SK-N-SH treated with all-trans-retinoic acid at 6 μM for 48 hours (cell line): ENCODE results near the gene JKAMP.
"Not testable (repeated sequence)": the region's sequence is repeated elsewhere in the genome, so short reads cannot be mapped to it uniquely, and the experiment has no call there.

Experiments used
- ATAC-seq: fragments of 200-7000 bp; cut with Tn5 transposase; 3 replicates; pipeline ENCODE4 v1.9.1; 2020; ENCODE audit warnings: mild to moderate bottlenecking, moderate library complexity
- ARNTL ChIP-seq: fragments of 450-650 bp; formaldehyde crosslinking; IDR thresholded peaks from 2 replicates; pipeline ENCODE4 v1.5.0; 2020; ENCODE audit warnings: low read depth, mild to moderate bottlenecking, moderate library complexity, borderline replicate concordance
- BACH2 ChIP-seq: fragments of 250-450 bp; sonication (Bioruptor Pico); IDR thresholded peaks from 2 replicates; pipeline ENCODE4 v1.9.0; 2021; ENCODE audit warnings: mild to moderate bottlenecking, borderline replicate concordance
- CSDC2 ChIP-seq: fragments of 250-450 bp; sonication (Bioruptor Pico); IDR thresholded peaks from 2 replicates; pipeline ENCODE4 v1.5.0; 2020; ENCODE audit warnings: mild to moderate bottlenecking, moderate library complexity
- ESRRG ChIP-seq: fragments of 250-450 bp; sonication (Bioruptor Pico); IDR thresholded peaks from 2 replicates; pipeline ENCODE4 v1.6.1; 2021; ENCODE audit warnings: mild to moderate bottlenecking
- GLIS3 ChIP-seq: fragments of 250-450 bp; sonication (Bioruptor Pico); IDR thresholded peaks from 2 replicates; pipeline ENCODE4 v1.5.0; 2020; ENCODE audit warnings: mild to moderate bottlenecking, moderate library complexity
- ISL1 ChIP-seq: fragments of 250-450 bp; sonication (Bioruptor Pico); IDR thresholded peaks from 2 replicates; pipeline ENCODE4 v2.1.2; 2022; ENCODE audit warnings: mild to moderate bottlenecking, moderate library complexity
- OSR1 ChIP-seq: fragments of 250-450 bp; sonication (Bioruptor Pico); IDR thresholded peaks from 2 replicates; pipeline ENCODE4 v1.8.0; 2022; ENCODE audit warnings: moderate library complexity, mild to moderate bottlenecking, inconsistent platforms
- PPARA ChIP-seq: fragments of 250-450 bp; sonication (Bioruptor Pico); IDR thresholded peaks from 2 replicates; pipeline ENCODE4 v1.5.0; 2020; ENCODE audit warnings: mild to moderate bottlenecking, borderline replicate concordance
- RARB ChIP-seq: fragments of 250-450 bp; sonication (Bioruptor Pico); IDR thresholded peaks from 2 replicates; pipeline ENCODE4 v1.8.0; 2021; ENCODE audit warnings: mild to moderate bottlenecking, moderate library complexity
- SNAI2 ChIP-seq: fragments of 250-450 bp; sonication (Bioruptor Pico); IDR thresholded peaks from 2 replicates; pipeline ENCODE4 v1.5.0; 2020; ENCODE audit warnings: mild to moderate bottlenecking, moderate library complexity
- TCF4 ChIP-seq: fragments of 250-450 bp; sonication (Bioruptor Pico); IDR thresholded peaks from 2 replicates; pipeline ENCODE4 v1.8.0; 2021; ENCODE audit warnings: mild to moderate bottlenecking, moderate library complexity, borderline replicate concordance
- ZC3H10 ChIP-seq: fragments of 250-450 bp; sonication (Bioruptor Pico); IDR thresholded peaks from 2 replicates; pipeline ENCODE4 v1.5.1; 2021; ENCODE audit warnings: mild to moderate bottlenecking, moderate library complexity
- ZFP3 ChIP-seq: fragments of 250-450 bp; sonication (Bioruptor Pico); IDR thresholded peaks from 2 replicates; pipeline ENCODE4 v1.5.0; 2020; ENCODE audit warnings: mild to moderate bottlenecking, moderate library complexity
- ZFP30 ChIP-seq: fragments of 450-650 bp; formaldehyde crosslinking; IDR thresholded peaks from 2 replicates; pipeline ENCODE4 v1.5.0; 2022; ENCODE audit warnings: mild to moderate bottlenecking, moderate library complexity
- ZNF565 ChIP-seq: fragments of 450-650 bp; formaldehyde crosslinking; conservative IDR thresholded peaks from 2 replicates; pipeline ENCODE4 v1.5.0; 2020; ENCODE audit warnings: low read depth, mild to moderate bottlenecking, moderate library complexity
- ZNF70 ChIP-seq: fragments of 450-650 bp; formaldehyde crosslinking; IDR thresholded peaks from 2 replicates; pipeline ENCODE4 v1.5.0; 2020; ENCODE audit warnings: mild to moderate bottlenecking, moderate library complexity
- TF ChIP-seq, protein P1 (sequence below): fragments of 250-450 bp; sonication (Bioruptor Pico); IDR thresholded peaks from 2 replicates; pipeline ENCODE4 v1.5.1; 2020; ENCODE audit warnings: low read depth, mild to moderate bottlenecking, moderate library complexity
- TF ChIP-seq, protein P2 (sequence below): fragments of 250-450 bp; sonication (Bioruptor Pico); IDR thresholded peaks from 2 replicates; pipeline ENCODE4 v1.8.0; 2021; ENCODE audit warnings: low read depth, mild to moderate bottlenecking, moderate library complexity, borderline replicate concordance
- TF ChIP-seq, protein P3 (sequence below): fragments of 250-450 bp; sonication (Bioruptor Pico); IDR thresholded peaks from 2 replicates; pipeline ENCODE4 v1.5.0; 2020; ENCODE audit warnings: mild to moderate bottlenecking, moderate library complexity
- TF ChIP-seq, protein P4 (sequence below): fragments of 250-450 bp; sonication (Bioruptor Pico); IDR thresholded peaks from 2 replicates; pipeline ENCODE4 v1.8.0; 2020; ENCODE audit warnings: mild to moderate bottlenecking, moderate library complexity, borderline replicate concordance

Gene JKAMP

DNA sequence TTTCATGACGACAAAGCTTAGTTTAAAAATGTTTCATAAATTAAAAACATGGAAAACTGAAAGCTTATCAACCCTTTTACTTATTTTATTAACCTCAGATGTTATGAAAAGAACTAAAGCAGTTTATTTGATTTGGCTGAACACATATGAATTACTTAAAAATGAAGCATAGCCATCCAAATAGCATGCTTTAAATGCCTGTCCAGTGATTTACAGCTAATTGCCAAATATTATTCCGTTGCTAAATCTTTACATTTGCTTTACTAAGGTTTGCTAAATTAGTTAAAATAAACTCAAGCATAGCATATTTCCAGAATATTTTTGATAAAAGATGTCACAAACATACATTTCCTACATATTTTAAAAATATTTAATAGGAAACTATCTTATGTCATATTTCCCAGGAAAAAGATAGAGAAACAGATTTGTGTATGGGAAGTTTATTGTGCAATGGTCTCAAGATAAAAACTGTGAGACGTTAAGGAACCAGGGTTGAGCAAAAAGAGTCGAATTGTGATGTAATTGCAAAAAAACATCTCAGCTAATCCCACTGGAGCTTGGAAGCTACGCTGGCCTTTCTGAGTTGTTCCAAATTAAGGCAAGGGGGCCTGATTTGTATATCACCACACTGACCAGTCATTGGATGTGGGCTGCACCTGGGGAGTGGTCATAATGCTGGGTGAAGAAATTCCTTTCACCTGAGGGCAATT lies 44.9 kb upstream of the JKAMP start:
- TF ChIP-seq ISL1 (CRISPR knock-in tag) = peak; percentile 93
- TF ChIP-seq, protein P1, sequence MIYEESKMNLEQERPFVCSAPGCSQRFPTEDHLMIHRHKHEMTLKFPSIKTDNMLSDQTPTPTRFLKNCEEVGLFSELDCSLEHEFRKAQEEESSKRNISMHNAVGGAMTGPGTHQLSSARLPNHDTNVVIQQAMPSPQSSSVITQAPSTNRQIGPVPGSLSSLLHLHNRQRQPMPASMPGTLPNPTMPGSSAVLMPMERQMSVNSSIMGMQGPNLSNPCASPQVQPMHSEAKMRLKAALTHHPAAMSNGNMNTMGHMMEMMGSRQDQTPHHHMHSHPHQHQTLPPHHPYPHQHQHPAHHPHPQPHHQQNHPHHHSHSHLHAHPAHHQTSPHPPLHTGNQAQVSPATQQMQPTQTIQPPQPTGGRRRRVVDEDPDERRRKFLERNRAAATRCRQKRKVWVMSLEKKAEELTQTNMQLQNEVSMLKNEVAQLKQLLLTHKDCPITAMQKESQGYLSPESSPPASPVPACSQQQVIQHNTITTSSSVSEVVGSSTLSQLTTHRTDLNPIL (CRISPR knock-in tag) = no peak
- ATAC-seq = peak; percentile 82

DNA sequence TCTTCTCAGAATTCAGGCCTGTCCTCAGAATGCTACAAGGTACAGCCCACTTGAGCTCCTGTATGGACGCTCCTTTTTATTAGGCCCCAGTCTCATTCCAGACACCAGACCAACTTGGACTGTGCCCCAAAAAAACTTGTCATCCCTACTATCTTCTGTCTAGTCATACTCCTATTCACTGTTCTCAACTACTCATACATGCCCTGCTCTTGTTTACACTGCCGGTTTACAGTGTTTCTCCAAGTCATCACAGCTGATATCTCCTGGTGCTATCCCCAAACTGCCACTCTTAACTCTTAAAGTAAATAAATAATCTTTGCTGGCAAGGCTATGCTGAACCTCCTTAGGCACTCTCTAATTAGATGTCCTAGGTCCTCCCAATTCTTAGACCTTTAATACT lies 35.6 kb upstream of the JKAMP start:
- ATAC-seq = not testable (repeated sequence)

DNA sequence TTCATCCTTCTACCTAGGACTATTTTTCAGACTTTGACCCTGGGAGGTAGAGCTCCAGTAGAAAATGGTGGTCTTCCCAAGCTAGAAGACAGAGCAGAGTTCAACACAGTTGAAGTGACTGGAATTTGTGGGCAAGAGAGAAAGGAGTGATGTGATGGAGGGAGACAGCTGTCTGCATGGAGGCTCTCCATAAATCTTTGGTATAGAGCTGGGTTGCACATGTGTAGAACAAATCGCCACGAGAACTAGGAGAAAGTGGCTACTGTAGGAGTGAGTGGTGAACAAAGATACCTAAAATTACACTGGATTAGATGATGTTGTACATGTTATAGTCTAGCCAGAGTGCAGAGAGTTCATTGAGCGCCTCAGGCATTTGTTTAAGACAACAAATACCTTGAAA lies 33.6 kb upstream of the JKAMP start:
- TF ChIP-seq, protein P2, sequence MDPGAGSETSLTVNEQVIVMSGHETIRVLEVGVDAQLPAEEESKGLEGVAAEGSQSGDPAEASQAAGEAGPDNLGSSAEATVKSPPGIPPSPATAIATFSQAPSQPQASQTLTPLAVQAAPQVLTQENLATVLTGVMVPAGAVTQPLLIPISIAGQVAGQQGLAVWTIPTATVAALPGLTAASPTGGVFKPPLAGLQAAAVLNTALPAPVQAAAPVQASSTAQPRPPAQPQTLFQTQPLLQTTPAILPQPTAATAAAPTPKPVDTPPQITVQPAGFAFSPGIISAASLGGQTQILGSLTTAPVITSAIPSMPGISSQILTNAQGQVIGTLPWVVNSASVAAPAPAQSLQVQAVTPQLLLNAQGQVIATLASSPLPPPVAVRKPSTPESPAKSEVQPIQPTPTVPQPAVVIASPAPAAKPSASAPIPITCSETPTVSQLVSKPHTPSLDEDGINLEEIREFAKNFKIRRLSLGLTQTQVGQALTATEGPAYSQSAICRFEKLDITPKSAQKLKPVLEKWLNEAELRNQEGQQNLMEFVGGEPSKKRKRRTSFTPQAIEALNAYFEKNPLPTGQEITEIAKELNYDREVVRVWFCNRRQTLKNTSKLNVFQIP (CRISPR knock-in tag) = no peak
- TF ChIP-seq ARNTL (CRISPR knock-in tag) = no peak
- no peak for TF ChIP-seq RARB (CRISPR knock-in tag)
- no peak for TF ChIP-seq ZC3H10
- TF ChIP-seq SNAI2 (CRISPR knock-in tag) = no peak
- TF ChIP-seq ZNF70 (CRISPR knock-in tag) = no peak
- TF ChIP-seq, protein P3, sequence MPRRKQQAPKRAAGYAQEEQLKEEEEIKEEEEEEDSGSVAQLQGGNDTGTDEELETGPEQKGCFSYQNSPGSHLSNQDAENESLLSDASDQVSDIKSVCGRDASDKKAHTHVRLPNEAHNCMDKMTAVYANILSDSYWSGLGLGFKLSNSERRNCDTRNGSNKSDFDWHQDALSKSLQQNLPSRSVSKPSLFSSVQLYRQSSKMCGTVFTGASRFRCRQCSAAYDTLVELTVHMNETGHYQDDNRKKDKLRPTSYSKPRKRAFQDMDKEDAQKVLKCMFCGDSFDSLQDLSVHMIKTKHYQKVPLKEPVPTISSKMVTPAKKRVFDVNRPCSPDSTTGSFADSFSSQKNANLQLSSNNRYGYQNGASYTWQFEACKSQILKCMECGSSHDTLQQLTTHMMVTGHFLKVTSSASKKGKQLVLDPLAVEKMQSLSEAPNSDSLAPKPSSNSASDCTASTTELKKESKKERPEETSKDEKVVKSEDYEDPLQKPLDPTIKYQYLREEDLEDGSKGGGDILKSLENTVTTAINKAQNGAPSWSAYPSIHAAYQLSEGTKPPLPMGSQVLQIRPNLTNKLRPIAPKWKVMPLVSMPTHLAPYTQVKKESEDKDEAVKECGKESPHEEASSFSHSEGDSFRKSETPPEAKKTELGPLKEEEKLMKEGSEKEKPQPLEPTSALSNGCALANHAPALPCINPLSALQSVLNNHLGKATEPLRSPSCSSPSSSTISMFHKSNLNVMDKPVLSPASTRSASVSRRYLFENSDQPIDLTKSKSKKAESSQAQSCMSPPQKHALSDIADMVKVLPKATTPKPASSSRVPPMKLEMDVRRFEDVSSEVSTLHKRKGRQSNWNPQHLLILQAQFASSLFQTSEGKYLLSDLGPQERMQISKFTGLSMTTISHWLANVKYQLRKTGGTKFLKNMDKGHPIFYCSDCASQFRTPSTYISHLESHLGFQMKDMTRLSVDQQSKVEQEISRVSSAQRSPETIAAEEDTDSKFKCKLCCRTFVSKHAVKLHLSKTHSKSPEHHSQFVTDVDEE (CRISPR knock-in tag) = no peak
- TF ChIP-seq ZNF565 (CRISPR knock-in tag) = no peak
- TF ChIP-seq OSR1 = no peak
- TF ChIP-seq BACH2 (CRISPR knock-in tag) = no peak
- no peak for TF ChIP-seq CSDC2 (CRISPR knock-in tag)
- TF ChIP-seq PPARA (CRISPR knock-in tag) = no peak
- no peak for TF ChIP-seq ZFP30
- TF ChIP-seq GLIS3 (CRISPR knock-in tag) = no peak
- ATAC-seq = no peak

DNA sequence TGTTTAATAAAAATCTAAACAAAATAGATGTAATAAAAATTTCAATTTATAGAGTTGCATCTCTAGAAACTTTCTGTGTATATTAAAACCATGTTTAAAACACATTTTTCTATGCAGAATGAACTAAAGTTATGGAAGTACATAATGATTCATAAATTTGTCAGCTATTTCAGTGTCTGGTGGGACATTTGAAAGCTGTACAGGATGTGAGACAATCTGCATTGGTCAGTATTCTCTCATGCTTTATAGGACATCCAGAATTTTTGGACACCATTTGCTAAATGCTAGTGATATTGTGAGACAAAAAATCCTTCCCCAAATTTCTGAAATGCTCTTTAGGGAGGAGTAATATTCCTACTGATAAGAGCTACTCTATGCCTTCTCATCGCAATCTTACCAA lies 32.5 kb upstream of the JKAMP start:
- no peak for ATAC-seq
- no peak for TF ChIP-seq SNAI2 (CRISPR knock-in tag)

DNA sequence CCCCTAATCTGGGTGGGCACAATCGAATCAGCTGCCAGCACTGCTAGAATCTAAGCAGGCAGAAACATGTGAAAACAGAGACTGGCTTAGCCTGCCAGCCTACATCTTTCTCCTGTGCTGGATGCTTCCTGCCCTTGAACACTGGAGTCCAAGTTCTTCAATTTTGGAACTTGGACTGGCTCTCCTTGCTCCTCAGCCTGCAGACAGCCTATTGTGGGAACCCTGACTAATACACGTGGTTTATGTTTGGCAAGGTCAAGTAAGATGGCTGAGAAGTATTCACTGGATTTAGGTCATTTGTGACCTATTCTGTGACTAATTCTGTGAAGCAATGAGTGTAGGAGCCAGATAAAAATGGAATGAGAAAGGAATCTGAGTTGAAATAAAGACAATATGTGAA lies 30.2 kb upstream of the JKAMP start:
- peak; percentile 97 for ATAC-seq
- TF ChIP-seq, protein P2 (CRISPR knock-in tag) = no peak
- TF ChIP-seq ZFP3 (CRISPR knock-in tag) (no peak), ISL1 (CRISPR knock-in tag) (no peak), BACH2 (CRISPR knock-in tag) (no peak), TCF4 (CRISPR knock-in tag) (no peak), ESRRG (CRISPR knock-in tag) (no peak), ZC3H10 (no peak), ARNTL (CRISPR knock-in tag) (no peak), CSDC2 (CRISPR knock-in tag) (no peak), PPARA (CRISPR knock-in tag) (no peak)
- TF ChIP-seq, protein P4, sequence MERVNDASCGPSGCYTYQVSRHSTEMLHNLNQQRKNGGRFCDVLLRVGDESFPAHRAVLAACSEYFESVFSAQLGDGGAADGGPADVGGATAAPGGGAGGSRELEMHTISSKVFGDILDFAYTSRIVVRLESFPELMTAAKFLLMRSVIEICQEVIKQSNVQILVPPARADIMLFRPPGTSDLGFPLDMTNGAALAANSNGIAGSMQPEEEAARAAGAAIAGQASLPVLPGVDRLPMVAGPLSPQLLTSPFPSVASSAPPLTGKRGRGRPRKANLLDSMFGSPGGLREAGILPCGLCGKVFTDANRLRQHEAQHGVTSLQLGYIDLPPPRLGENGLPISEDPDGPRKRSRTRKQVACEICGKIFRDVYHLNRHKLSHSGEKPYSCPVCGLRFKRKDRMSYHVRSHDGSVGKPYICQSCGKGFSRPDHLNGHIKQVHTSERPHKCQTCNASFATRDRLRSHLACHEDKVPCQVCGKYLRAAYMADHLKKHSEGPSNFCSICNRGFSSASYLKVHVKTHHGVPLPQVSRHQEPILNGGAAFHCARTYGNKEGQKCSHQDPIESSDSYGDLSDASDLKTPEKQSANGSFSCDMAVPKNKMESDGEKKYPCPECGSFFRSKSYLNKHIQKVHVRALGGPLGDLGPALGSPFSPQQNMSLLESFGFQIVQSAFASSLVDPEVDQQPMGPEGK (CRISPR knock-in tag) = no peak
